H1 (cell line): ENCODE measurements around the gene BNIP5. TPM values are rescaled to one million over a fixed set of nuclear protein-coding genes. Genes with fewer than 3 reads are reported as not detected.

Source experiments
- GTF2F1 ChIP-seq: IDR thresholded peaks from 2 replicates; pipeline ENCODE4 v1.6.1; 2012; ENCODE audit warnings: low read depth, low read length, improper control_type of control experiment, borderline replicate concordance
- JUN ChIP-seq: IDR thresholded peaks from 2 replicates; pipeline ENCODE4 v1.6.1; 2011; ENCODE audit warnings: low read depth, mild to moderate bottlenecking, improper control_type of control experiment, low read length
- JUND ChIP-seq: IDR thresholded peaks from 2 replicates; pipeline ENCODE4 v1.6.1; 2011; ENCODE audit warnings: mild to moderate bottlenecking, improper control_type of control experiment, low read length
- SIRT6 ChIP-seq: IDR thresholded peaks from one replicate; pipeline ENCODE4 v1.7.1; 2012; ENCODE audit warnings: low read length, inconsistent platforms
- polyA plus RNA-seq, 7 experiments: library from polyadenylated mRNA; depleted of rRNA in 3 of 7; stranded (reverse) in 5 of 7; unstranded in 2 of 7; fragments of >200 nt in 5 of 7; fragments of 200-250 nt in 2 of 7; gene quantifications; 1 replicate in 5 of 7; 2 replicates in 1 of 7; 4 replicates in 1 of 7; pipeline versions ENCODE4 v1.2.1 to v1.2.3, GENCODE V29; 2011 to 2013; ENCODE audit warnings: missing spikeins in 2 of 7, mixed read lengths in 2 of 7
- total RNA-seq: library from RNA; stranded (reverse); fragmentation: NEBNext Ultra II Directional; extraction: Animal tissue kit (Norgen Biotek cat#: 25700); gene quantifications from 2 replicates; pipeline ENCODE4 v1.2.1, GENCODE V29; 2021
- TF ChIP-seq, protein P1 (sequence below): IDR thresholded peaks from 2 replicates; pipeline ENCODE4 v1.6.1; 2011; ENCODE audit warnings: low read length, improper control_type of control experiment
- TF ChIP-seq, protein P2 (sequence below): IDR thresholded peaks from 2 replicates; pipeline ENCODE4 v1.6.1; 2012; ENCODE audit warnings: low read length, inconsistent platforms

The BNIP5 gene
- total and polyA plus RNA-seq, 2 of the 8 experiments (the other 6 are each of a cell fraction or from before 2014, with no cell fraction given), result not detected

DNA sequence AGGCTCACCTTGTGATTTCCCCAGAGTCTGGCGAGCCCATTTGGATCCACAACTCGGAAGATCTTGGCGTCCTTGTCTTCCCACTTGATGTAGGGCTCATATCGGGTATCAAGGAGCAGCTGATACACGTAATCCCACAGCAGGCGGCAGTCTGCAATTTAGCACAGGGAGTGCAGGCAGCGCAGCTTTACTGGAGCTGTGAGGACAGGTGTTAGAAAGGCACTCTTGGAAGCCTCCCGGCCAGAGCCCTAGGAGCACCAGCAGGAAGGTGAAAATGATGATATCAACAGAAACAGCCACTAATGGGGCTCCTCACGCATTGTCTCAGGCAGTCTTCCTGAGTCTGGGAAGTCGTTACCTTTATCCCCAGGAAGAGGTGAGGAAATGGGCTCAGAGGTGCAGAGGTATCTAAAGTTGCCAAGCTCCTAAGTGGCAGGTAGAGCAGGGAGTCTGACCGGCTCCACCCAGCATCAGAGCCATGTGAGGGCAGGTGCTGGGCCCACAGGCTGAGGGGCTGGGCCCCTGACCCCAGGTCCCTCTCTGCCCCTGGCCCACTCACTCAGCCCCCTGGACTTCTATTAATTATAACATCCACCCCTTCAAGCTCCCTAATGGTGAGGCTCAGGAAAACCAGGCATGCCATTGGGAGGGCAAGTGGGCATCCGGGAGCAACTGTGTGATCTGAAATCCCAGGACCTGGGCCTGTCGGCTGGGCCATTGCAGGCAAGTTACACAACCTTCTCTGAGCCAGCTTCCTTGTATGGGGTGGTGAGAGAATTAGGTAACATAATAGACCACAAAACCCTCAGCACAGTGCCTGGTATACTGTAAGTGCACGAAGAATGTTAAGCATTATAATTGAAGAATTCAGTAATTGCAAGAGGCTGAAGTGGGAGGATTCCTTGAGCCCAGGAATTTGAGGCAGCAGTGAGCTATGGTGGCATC, 32.5 kb upstream of the BNIP5 start (continued):
- TF ChIP-seq GTF2F1, result no peak
- TF ChIP-seq JUN, result no peak
- TF ChIP-seq, protein P1, sequence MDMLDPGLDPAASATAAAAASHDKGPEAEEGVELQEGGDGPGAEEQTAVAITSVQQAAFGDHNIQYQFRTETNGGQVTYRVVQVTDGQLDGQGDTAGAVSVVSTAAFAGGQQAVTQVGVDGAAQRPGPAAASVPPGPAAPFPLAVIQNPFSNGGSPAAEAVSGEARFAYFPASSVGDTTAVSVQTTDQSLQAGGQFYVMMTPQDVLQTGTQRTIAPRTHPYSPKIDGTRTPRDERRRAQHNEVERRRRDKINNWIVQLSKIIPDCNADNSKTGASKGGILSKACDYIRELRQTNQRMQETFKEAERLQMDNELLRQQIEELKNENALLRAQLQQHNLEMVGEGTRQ, result no peak
- no peak for TF ChIP-seq JUND
- TF ChIP-seq, protein P2, sequence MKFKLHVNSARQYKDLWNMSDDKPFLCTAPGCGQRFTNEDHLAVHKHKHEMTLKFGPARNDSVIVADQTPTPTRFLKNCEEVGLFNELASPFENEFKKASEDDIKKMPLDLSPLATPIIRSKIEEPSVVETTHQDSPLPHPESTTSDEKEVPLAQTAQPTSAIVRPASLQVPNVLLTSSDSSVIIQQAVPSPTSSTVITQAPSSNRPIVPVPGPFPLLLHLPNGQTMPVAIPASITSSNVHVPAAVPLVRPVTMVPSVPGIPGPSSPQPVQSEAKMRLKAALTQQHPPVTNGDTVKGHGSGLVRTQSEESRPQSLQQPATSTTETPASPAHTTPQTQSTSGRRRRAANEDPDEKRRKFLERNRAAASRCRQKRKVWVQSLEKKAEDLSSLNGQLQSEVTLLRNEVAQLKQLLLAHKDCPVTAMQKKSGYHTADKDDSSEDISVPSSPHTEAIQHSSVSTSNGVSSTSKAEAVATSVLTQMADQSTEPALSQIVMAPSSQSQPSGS, result no peak
- TF ChIP-seq SIRT6, result no peak
